ENCODE measurements around the gene UBE2G2.

Gene UBE2G2

DNA sequence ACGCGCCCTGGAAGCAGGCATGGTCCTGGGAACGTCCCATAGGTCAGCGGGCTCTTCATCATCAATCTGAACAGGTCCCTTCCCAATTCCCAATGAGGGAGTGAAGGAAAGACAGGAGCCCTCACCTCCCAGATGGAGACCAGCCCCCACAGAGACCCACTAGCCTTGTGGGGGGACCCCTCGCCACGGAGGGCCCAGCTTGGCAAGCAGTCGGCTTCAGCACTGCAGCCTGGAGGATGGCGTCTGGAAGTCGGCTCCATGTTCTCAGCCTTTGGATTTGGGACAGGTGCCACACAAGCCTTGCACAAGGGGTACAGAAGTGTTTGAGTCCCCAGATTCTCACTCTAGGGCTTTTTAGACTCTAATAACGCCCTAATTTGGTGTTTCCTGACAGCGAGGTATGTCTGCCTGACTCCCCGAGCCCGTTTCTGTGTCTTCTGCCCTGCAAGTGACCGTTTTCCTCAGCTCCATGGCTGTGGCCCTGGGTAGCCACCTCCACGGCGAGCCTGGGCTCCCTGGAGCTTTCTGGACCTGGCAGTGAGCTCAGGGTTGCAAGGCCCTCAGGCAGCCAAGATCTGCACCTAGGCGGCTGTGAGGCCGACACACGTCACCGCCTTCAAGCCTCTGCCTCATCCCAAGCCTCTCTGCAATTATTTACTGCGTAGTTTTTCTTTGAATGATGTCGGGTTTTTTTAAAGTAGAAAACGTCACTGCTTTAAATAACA lies 41.3 kb upstream of the UBE2G2 start:
- H3K4me3 ChIP-seq (ENCODE audit: low read depth, low read length): no peak overlapping the region
- DNase-seq (ENCODE audit: low read depth, low spot score): no peak
- POLR2A ChIA-PET: no interaction called here
- no peak for TF ChIP-seq CTCF (IDR thresholded peaks at IDR 0.05; ENCODE audit: insufficient read depth, low read length, missing control alignments)
- CTCF ChIA-PET: no interaction called here

DNA sequence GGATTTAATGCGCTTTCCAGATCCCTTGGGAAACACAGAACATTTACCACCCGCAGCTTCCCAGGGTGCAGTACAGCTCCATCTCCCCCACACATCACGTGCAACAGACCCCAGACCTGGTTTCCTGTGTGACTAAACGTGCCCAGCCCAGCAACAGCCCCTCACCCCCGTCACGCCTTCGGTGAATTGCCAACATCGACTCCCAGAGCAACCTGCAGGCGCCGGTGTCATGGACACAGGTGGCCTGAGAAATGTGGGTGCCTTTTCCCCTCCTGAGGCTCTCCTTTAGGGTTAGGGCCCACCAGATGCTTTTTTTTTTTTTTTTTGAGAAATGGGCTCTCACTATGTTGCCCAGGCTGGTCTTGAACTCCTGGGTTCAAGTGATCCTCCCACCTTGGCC lies 40.5 kb upstream of the UBE2G2 start:
- CTCF ChIA-PET: no interaction called here
- no peak for TF ChIP-seq CTCF (IDR thresholded peaks at IDR 0.05; ENCODE audit: insufficient read depth, low read length, missing control alignments)
- DNase-seq (ENCODE audit: low read depth, low spot score): no peak
- POLR2A ChIA-PET: no interaction called here
- H3K4me3 ChIP-seq (ENCODE audit: low read depth, low read length): no peak overlapping the region

DNA sequence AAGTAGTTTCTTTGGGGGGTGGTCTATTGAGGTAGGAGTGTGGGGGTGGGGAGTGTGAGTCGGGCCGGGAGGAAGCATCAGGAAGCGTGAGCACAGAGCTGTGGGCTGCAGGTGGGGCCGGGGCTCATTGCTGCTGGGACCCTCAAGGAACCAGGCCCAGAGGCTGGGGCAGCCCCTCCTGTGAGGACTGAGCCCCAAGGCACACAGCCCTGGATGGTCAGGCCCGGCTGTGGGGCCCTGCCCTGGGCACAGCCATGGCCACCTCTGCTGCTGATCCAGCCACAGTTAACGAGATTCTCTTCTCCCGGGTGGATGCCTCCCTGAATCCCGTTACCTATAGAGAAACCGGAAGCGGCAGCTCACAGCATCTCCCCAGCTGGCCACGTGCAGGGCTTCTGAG lies 39.2 kb upstream of the UBE2G2 start:
- ChIA-PET CTCF (no interaction called here), POLR2A (no interaction called here)
- TF ChIP-seq CTCF (IDR thresholded peaks at IDR 0.05; ENCODE audit: insufficient read depth, low read length, missing control alignments): no peak
- H3K4me3 ChIP-seq (ENCODE audit: low read depth, low read length): no peak overlapping the region
- DNase-seq (ENCODE audit: low read depth, low spot score): no peak

- ChIA-PET CTCF (no interaction called here), POLR2A (no interaction called here)
- no peak for TF ChIP-seq CTCF (IDR thresholded peaks at IDR 0.05; ENCODE audit: insufficient read depth, low read length, missing control alignments)
- no peak for DNase-seq (ENCODE audit: low read depth, low spot score)
- no peak overlapping the region for H3K4me3 ChIP-seq (ENCODE audit: low read depth, low read length)
These were observed 37.3 kb upstream of the UBE2G2 start for GRCh38 chr21:44838951-44839350.

DNA sequence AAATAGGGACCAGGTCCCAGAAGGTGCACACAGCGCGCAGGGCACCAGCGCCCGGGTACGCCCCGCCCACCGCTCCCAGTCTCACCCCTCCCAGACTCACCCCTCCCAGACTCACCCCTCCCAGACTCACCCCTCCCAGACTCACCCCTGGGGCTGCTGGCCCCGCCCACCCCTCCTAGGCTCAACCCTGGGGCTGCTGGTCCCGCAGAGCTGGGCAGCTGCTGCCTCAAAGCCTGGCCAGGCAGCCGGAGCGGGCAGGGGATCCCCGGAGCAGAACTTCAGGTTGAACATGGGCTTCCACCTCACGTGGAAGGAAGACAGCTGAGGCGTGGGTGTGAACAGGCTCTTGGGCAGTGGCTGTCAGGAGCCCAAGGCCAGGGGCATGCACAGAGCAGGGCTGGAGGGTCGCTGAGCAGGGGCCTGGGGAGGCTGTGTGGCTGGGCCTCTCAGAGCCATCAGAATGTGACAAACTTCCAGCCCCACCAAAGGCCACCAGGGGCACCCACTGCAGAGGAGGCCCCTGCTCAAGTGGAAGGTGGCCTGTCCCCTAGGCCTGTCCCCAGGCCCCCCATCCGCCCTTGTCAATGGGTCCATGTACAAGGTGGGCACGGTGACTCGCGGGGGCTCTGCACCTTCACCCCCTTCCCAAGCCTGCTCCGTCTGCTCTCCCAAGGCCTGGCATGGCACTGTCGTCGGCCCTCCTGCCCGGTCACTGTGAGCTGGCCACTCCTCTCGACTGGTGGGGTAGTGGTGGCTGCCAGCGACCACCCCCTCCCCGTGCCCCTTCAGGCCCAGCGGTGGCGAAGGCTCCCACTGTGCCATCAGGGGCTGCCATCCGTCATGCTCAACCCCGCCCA lies 36.6 kb upstream of the UBE2G2 start:
- H3K4me3 ChIP-seq (ENCODE audit: low read depth, low read length): no peak overlapping the region
- CTCF ChIA-PET: no interaction called here
- DNase-seq (ENCODE audit: low read depth, low spot score): no peak
- POLR2A ChIA-PET: no interaction called here
- no peak for TF ChIP-seq CTCF (IDR thresholded peaks at IDR 0.05; ENCODE audit: insufficient read depth, low read length, missing control alignments)

GRCh38 chr21:44837537-44837936 lies 35.9 kb upstream of the UBE2G2 start:
- no peak for DNase-seq (ENCODE audit: low read depth, low spot score)
- no peak overlapping the region for H3K4me3 ChIP-seq (ENCODE audit: low read depth, low read length)
- no peak for TF ChIP-seq CTCF (IDR thresholded peaks at IDR 0.05; ENCODE audit: insufficient read depth, low read length, missing control alignments)
- ChIA-PET POLR2A (no interaction called here), CTCF (no interaction called here)

All from AG04449 (cell line).